NCI-H526 (cell line): ENCODE data around the gene KCNJ10.

Source experiments
- DNase-seq, 2 experiments: peaks; one replicate each; lab custom pipeline; 2025; lab: John Stamatoyannopoulos, UW

KCNJ10 gene

GRCh38 chr1:160024195-160024905, 45.6 kb downstream of the KCNJ10 start:
- DNase-seq = no peak

GRCh38 chr1:160022330-160023310, 47.3 kb downstream of the KCNJ10 start:
- no peak for DNase-seq

GRCh38 chr1:160021376-160022074, 48.4 kb downstream of the KCNJ10 start:
- no peak for DNase-seq

- DNase-seq = no peak
Measured at GRCh38 chr1:160020196-160020595, 49.8 kb downstream of the KCNJ10 start.

- DNase-seq = no peak
Measured at GRCh38 chr1:160018900-160019299, 51.1 kb downstream of the KCNJ10 start.

GRCh38 chr1:160018347-160018746, 51.6 kb downstream of the KCNJ10 start:
- no peak for DNase-seq

- no peak for DNase-seq
Measured at GRCh38 chr1:160017592-160017991, 52.4 kb downstream of the KCNJ10 start.

- no peak for DNase-seq
Measured at GRCh38 chr1:160011781-160012180, 58.2 kb downstream of the KCNJ10 start.

GRCh38 chr1:160009801-160010200, 60.2 kb downstream of the KCNJ10 start:
- DNase-seq = no peak

- no peak for DNase-seq
Measured at GRCh38 chr1:160009081-160009480, 60.9 kb downstream of the KCNJ10 start.

GRCh38 chr1:160007577-160008200, 62.3 kb downstream of the KCNJ10 start:
- peak; percentile 44 to 85 for DNase-seq

GRCh38 chr1:160006312-160006940, 63.5 kb downstream of the KCNJ10 start:
- peak; percentile 88 to 94 for DNase-seq

GRCh38 chr1:160005070-160005469, 64.9 kb downstream of the KCNJ10 start:
- no peak for DNase-seq

GRCh38 chr1:160004425-160004824, 65.5 kb downstream of the KCNJ10 start:
- no peak for DNase-seq

- no peak for DNase-seq
Measured at GRCh38 chr1:160004001-160004400, 66.0 kb downstream of the KCNJ10 start.

- DNase-seq = no peak
Measured at GRCh38 chr1:160001440-160001839, 68.5 kb downstream of the KCNJ10 start.

GRCh38 chr1:159999204-159999603, 70.8 kb downstream of the KCNJ10 start:
- DNase-seq = no peak

- no peak for DNase-seq
Measured at GRCh38 chr1:159996653-159997052, 73.3 kb downstream of the KCNJ10 start.

- DNase-seq = no peak
Measured at GRCh38 chr1:159994896-159995295, 75.1 kb downstream of the KCNJ10 start.

GRCh38 chr1:159993911-159994310, 76.0 kb downstream of the KCNJ10 start:
- DNase-seq = no peak

GRCh38 chr1:159992161-159992560, 77.8 kb downstream of the KCNJ10 start:
- DNase-seq = no peak
